ENCODE measurements around the gene IVL. TPM values are rescaled to one million over a fixed set of nuclear protein-coding genes. Genes with fewer than 3 reads are reported as not detected.

The IVL gene
- total RNA-seq, 2 donors from 2014 or later: not detected

- no peak overlapping the region for H3K4me3 Mint-ChIP-seq
These were observed 5.7 kb upstream of the IVL start for GRCh38 chr1:152902636-152903035.

GRCh38 chr1:152904688-152905440, 3.5 kb upstream of the IVL start:
- no peak for DNase-seq
- peaks cover 33% of the 10 kb centered on the region for H3K9me3 ChIP-seq (ENCODE audit: control insufficient read depth, low read length)
- 80 to 100% methylated on average over 1 to 7 of the region's 7 CpGs for WGBS, 2 experiments (ENCODE audit: insufficient coverage in 1 of 2, insufficient read length in 1 of 2)
- Mint-ChIP-seq H3K9me3 (peaks cover 95% of the 10 kb centered on the region), H3K4me1 (no peaks in the 10 kb centered on the region), H3K36me3 (ENCODE audit: low read depth) (no peaks in the 10 kb centered on the region), H3K4me3 (no peak overlapping the region), H3K27ac (no peak overlapping the region), H3K27me3 (ENCODE audit: insufficient read depth) (no peaks in the 10 kb centered on the region)
- H3K27me3 ChIP-seq (ENCODE audit: control insufficient read depth, insufficient read depth, low read length, poor library complexity, severe bottlenecking): no peaks in the 10 kb centered on the region
- no peaks in the 10 kb centered on the region for H3K36me3 ChIP-seq (ENCODE audit: control insufficient read depth, insufficient read depth, low read length)
- no peak overlapping the region for H3K4me3 ChIP-seq (ENCODE audit: low read length)
- no peak overlapping the region for H3K9ac ChIP-seq (ENCODE audit: extremely low read depth, low read length, poor library complexity, severe bottlenecking)
- TF ChIP-seq, protein P1, sequence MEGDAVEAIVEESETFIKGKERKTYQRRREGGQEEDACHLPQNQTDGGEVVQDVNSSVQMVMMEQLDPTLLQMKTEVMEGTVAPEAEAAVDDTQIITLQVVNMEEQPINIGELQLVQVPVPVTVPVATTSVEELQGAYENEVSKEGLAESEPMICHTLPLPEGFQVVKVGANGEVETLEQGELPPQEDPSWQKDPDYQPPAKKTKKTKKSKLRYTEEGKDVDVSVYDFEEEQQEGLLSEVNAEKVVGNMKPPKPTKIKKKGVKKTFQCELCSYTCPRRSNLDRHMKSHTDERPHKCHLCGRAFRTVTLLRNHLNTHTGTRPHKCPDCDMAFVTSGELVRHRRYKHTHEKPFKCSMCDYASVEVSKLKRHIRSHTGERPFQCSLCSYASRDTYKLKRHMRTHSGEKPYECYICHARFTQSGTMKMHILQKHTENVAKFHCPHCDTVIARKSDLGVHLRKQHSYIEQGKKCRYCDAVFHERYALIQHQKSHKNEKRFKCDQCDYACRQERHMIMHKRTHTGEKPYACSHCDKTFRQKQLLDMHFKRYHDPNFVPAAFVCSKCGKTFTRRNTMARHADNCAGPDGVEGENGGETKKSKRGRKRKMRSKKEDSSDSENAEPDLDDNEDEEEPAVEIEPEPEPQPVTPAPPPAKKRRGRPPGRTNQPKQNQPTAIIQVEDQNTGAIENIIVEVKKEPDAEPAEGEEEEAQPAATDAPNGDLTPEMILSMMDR (conservative IDR thresholded peaks at IDR 0.05): no peak
- no peaks in the 10 kb centered on the region for H3K4me1 ChIP-seq (ENCODE audit: control insufficient read depth, insufficient read depth, low read length)
- no peak overlapping the region for H3K27ac ChIP-seq (ENCODE audit: low read depth, low read length)

More at GRCh38 chr1:152902636-152903035, 5.7 kb upstream of the IVL start:
- Histone ChIP-seq H3K27me3 (ENCODE audit: control insufficient read depth, insufficient read depth, low read length, poor library complexity, severe bottlenecking) (no peaks in the 10 kb centered on the region), H3K9ac (ENCODE audit: extremely low read depth, low read length, poor library complexity, severe bottlenecking) (no peak overlapping the region), H3K9me3 (ENCODE audit: control insufficient read depth, low read length) (peaks cover 26% of the 10 kb centered on the region), H3K4me3 (ENCODE audit: low read length) (no peak overlapping the region), H3K36me3 (ENCODE audit: control insufficient read depth, insufficient read depth, low read length) (no peaks in the 10 kb centered on the region), H3K4me1 (ENCODE audit: control insufficient read depth, insufficient read depth, low read length) (no peaks in the 10 kb centered on the region), H3K27ac (ENCODE audit: low read depth, low read length) (no peak overlapping the region)
- 38 to 59% methylated on average over 2 to 4 of the region's 4 CpGs for WGBS, 2 experiments (ENCODE audit: insufficient coverage in 1 of 2, insufficient read length in 1 of 2)
- H3K9me3 Mint-ChIP-seq: peaks cover 93% of the 10 kb centered on the region
- TF ChIP-seq, protein P1 (conservative IDR thresholded peaks at IDR 0.05): no peak
- H3K27me3 Mint-ChIP-seq (ENCODE audit: insufficient read depth): no peaks in the 10 kb centered on the region
- H3K36me3 Mint-ChIP-seq (ENCODE audit: low read depth): no peaks in the 10 kb centered on the region
- no peaks in the 10 kb centered on the region for H3K4me1 Mint-ChIP-seq
- H3K27ac Mint-ChIP-seq: no peak overlapping the region
- no peak for DNase-seq

DNA sequence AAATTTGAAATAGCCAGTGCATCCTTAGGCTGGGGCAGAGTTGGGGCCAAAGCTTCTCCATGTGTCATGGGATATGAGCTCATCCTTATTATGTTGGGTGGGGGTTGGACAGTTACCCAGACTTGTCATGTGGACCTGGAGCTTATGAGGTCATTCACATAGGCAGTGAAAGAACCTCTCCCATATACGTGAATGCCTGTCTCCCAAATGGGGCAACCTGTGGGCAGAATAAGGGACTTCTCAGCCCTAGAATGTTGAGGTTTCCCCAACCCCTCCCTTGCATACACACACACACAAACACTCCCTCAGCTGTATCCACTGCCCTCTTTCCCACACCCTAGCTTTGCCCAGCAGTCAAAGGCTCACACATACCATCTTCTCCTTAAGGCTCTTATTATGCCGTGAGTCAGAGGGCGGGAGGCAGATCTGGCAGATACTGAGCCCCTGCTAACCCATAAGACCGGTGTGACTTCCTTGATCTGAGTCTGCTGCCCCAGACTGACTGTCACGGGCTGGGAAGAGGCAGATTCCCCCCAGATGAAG, 2.3 kb upstream of the IVL start:
- H3K9ac ChIP-seq (ENCODE audit: extremely low read depth, low read length, poor library complexity, severe bottlenecking): no peak overlapping the region
- TF ChIP-seq, protein P1 (conservative IDR thresholded peaks at IDR 0.05): no peak
- no peaks in the 10 kb centered on the region for H3K36me3 ChIP-seq (ENCODE audit: control insufficient read depth, insufficient read depth, low read length)
- Mint-ChIP-seq H3K4me3 (no peak overlapping the region), H3K27me3 (ENCODE audit: insufficient read depth) (no peaks in the 10 kb centered on the region), H3K27ac (no peak overlapping the region), H3K4me1 (no peaks in the 10 kb centered on the region), H3K9me3 (peaks cover 90% of the 10 kb centered on the region), H3K36me3 (ENCODE audit: low read depth) (no peaks in the 10 kb centered on the region)
- no peak for DNase-seq
- H3K27ac ChIP-seq (ENCODE audit: low read depth, low read length): no peak overlapping the region
- peaks cover 26% of the 10 kb centered on the region for H3K9me3 ChIP-seq (ENCODE audit: control insufficient read depth, low read length)
- WGBS, 2 experiments (ENCODE audit: insufficient coverage in 1 of 2, insufficient read length in 1 of 2): 42 to 65% methylated on average over 4 to 5 of the region's 5 CpGs
- H3K27me3 ChIP-seq (ENCODE audit: control insufficient read depth, insufficient read depth, low read length, poor library complexity, severe bottlenecking): no peaks in the 10 kb centered on the region
- no peaks in the 10 kb centered on the region for H3K4me1 ChIP-seq (ENCODE audit: control insufficient read depth, insufficient read depth, low read length)
- no peak overlapping the region for H3K4me3 ChIP-seq (ENCODE audit: low read length)

All from endodermal cell (in vitro differentiated cells).